Right lobe of liver (tissue), 6 donors: ENCODE results near the gene CRISPLD2. TPM values are rescaled to one million over a fixed set of nuclear protein-coding genes. Genes with fewer than 3 reads are reported as not detected.

ENCODE experiments used
- ATAC-seq, 4 donors: fragments of 200-7000 bp; cut with Tn5 transposase; one replicate each; pipeline ENCODE4 v1.9.1; 2020; ENCODE audit warnings: mild to moderate bottlenecking in 4 of 4, moderate library complexity in 4 of 4
- DNase-seq, 3 donors: peaks; one replicate each; pipeline ENCODE4 v3.0.0-alpha.2; 2020
- H3K27ac ChIP-seq, 3 donors: fragments of 200-600 bp; one replicate each; pipeline ENCODE4 v1.8.0; 2022
- H3K27me3 ChIP-seq, 2 donors: fragments of 200-600 bp; one replicate each; pipeline ENCODE4 v1.8.0; 2022
- H3K36me3 ChIP-seq, 4 donors: fragments of 200-600 bp; sonication (generic) in 1 of 4; one replicate each; pipeline versions ENCODE4 v1.5.1 to v1.8.0; 2017 to 2022; ENCODE audit warnings: control low read depth in 1 of 4
- H3K4me1 ChIP-seq, 4 donors: fragments of 200-600 bp; sonication (generic) in 1 of 4; one replicate each; pipeline versions ENCODE4 v1.5.1 to v1.8.0; 2017 to 2022; ENCODE audit warnings: control low read depth in 1 of 4
- H3K4me3 ChIP-seq, 3 donors: fragments of 200-600 bp; one replicate each; pipeline ENCODE4 v1.8.0; 2022
- H3K9me3 ChIP-seq, 4 donors: fragments of 200-600 bp; sonication (generic) in 1 of 4; one replicate each; pipeline versions ENCODE4 v1.5.1 to v1.8.0; 2017 to 2022; ENCODE audit warnings: control low read depth in 1 of 4
- POLR2A ChIP-seq: fragments of 450-650 bp; IDR thresholded peaks from one replicate; pipeline ENCODE4 v1.6.1; 2017; ENCODE audit warnings: antibody characterized with exemption, mild to moderate bottlenecking
- WGBS: methylation state at CpG from one replicate; pipeline ENCODE4 v1.1.6; 2018; ENCODE audit warnings: low coverage, low lambda C conversion rate; ENCODE audit not compliant: insufficient coverage; ENCODE audit errors: missing lambda C conversion rate; 5-methylcytosine and 5-hydroxymethylcytosine counted together
- intact Hi-C, 2 donors: fragments of 100-400 bp; cut with DNase I; formaldehyde crosslinking; loops; one replicate each; pipeline versions ENCODE4 v1.11.2 to v1.14.1; 2022
- total RNA-seq, 6 experiments: library from RNA; depleted of rRNA in 2 of 6; stranded (reverse); fragments of >200 nt in 2 of 6; fragmentation: NEBNext Ultra II Directional in 3 of 6; extraction: Animal tissue kit (Norgen Biotek cat#: 25700) in 3 of 6; gene quantifications; one replicate each; pipeline versions ENCODE4 v1.1.0 to v1.2.4, GENCODE V29; 2016 to 2023
- TF ChIP-seq, protein P1 (sequence below), 4 donors: fragments of 200-600 bp in 3 of 4; fragments of 450-650 bp in 1 of 4; IDR thresholded peaks; one replicate each; pipeline versions ENCODE4 v1.5.1 to v1.8.0; 2016 to 2022; ENCODE audit warnings: antibody characterized with exemption in 4 of 4, mild to moderate bottlenecking in 2 of 4
- donor health status: DM: no; HTN: yes; CAD: no.
- donor health status: DM: no; HTN: no; CAD: no.
- donor health status: DM: no; HTN: no; CAD: no.
- donor health status: DM: no; HTN: yes; CAD: no.
- donor health status: DM: no; HTN: yes; CAD: no.

Gene CRISPLD2
- total RNA-seq, 6 experiments from 2014 or later = 2.9 to 14.8 (median 8.9) TPM

DNA sequence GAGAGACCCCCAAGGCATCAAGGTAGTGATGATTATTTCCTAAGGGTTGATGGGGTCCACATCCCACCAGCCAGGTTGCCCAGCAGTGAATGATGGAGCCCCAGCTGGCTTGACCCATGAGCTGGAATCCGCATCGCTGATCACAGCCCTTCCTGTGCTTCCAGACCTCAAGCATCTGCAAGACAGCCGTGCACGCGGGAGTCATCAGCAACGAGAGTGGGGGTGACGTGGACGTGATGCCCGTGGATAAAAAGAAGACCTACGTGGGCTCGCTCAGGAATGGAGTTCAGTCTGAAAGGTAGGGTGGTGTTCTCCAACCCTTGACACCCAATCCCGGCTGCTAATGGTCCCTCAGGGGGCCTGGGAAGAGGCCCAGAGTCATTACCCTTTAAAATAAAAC is 69.3 kb downstream of the CRISPLD2 start:
- WGBS = 80% methylated on average over 8 of the region's 12 CpGs
- intact Hi-C loops = no loop called here
- Histone ChIP-seq H3K27me3 (no peaks in the 10 kb centered on the region), H3K4me1 (peaks cover 0 to 6% (median under 1%) of the 10 kb centered on the region in 4 donors), H3K27ac (no peak overlapping the region), H3K4me3 (no peak overlapping the region), H3K9me3 (no peaks in the 10 kb centered on the region), H3K36me3 (no peaks in the 10 kb centered on the region)
- DNase-seq (no peak), ATAC-seq (no peak)
- TF ChIP-seq, protein P1, sequence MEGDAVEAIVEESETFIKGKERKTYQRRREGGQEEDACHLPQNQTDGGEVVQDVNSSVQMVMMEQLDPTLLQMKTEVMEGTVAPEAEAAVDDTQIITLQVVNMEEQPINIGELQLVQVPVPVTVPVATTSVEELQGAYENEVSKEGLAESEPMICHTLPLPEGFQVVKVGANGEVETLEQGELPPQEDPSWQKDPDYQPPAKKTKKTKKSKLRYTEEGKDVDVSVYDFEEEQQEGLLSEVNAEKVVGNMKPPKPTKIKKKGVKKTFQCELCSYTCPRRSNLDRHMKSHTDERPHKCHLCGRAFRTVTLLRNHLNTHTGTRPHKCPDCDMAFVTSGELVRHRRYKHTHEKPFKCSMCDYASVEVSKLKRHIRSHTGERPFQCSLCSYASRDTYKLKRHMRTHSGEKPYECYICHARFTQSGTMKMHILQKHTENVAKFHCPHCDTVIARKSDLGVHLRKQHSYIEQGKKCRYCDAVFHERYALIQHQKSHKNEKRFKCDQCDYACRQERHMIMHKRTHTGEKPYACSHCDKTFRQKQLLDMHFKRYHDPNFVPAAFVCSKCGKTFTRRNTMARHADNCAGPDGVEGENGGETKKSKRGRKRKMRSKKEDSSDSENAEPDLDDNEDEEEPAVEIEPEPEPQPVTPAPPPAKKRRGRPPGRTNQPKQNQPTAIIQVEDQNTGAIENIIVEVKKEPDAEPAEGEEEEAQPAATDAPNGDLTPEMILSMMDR (IDR thresholded peaks at IDR 0.05) = no peak
- TF ChIP-seq POLR2A = no peak

DNA sequence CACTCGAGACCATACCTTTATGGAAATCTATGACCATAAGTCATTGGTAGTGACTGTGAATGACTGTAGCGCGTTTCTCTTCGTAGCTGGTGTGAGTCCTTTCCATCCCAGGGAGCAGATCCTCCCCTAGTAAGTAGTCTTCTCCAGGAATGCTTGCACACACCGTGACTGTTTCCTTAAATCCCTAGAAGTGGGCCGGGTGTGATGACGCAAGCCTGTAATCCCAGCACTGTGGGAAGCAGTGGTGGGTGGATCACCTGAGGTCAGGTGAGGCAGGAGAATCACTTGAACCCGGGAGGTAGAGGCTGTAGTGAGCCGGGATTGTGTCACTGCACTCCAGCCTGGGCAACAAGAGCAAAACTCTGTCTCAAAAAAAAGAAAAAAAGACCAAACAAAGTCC is 70.6 kb downstream of the CRISPLD2 start:
- 76% methylated on average over 6 of the region's 9 CpGs for WGBS
- Histone ChIP-seq H3K27me3 (no peaks in the 10 kb centered on the region), H3K4me1 (peaks cover 0 to 13% (median 6%) of the 10 kb centered on the region in 4 donors), H3K4me3 (no peak overlapping the region), H3K27ac (no peak overlapping the region), H3K9me3 (no peaks in the 10 kb centered on the region), H3K36me3 (no peaks in the 10 kb centered on the region)
- TF ChIP-seq, protein P1 (IDR thresholded peaks at IDR 0.05) = no peak
- TF ChIP-seq POLR2A = no peak
- ATAC-seq = no peak
- intact Hi-C loops = no loop called here
- no peak for DNase-seq

DNA sequence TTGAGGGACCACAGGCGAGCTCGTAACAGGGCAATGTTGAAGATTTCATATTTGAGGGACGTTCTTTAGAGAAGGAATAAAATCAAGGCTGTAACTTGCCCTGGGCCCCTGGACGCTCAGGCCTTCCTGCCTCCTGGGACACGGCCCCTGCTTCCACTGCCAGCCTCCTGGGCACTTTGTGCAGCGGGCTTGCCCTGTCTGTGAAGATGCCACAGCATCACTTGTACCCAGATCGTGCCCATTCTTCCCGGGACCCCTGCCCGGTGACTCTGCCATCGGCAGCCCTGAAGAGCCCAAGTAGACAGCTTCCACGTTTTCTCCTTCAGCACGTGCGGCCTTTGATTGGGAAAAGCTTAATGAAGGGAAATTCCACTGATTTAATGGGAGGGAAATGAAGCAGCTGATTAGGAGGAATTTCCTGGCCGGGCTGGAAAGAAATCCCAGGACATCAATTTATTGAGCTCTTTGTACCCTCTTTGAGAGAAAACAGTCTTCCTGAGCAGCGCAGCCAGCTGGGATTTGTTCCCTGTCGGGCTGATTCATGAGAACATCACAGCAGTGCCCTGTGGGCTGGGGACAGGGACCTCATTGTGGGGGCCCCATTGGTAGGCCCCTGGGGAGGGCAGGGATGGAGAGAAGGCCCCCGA is 71.5 kb downstream of the CRISPLD2 start:
- ATAC-seq (peak in 1 of 4 donors; percentile 11), DNase-seq (no peak)
- intact Hi-C loops = no loop called here
- no peak overlapping the region for H3K4me3 ChIP-seq
- WGBS = 73% methylated on average over 11 of the region's 17 CpGs
- no peaks in the 10 kb centered on the region for H3K9me3 ChIP-seq
- no peaks in the 10 kb centered on the region for H3K36me3 ChIP-seq
- no peak for TF ChIP-seq POLR2A
- TF ChIP-seq, protein P1 (IDR thresholded peaks at IDR 0.05) = no peak
- H3K27ac ChIP-seq = peak overlapping the region in 1 of 3 donors; percentile 15
- H3K27me3 ChIP-seq = no peaks in the 10 kb centered on the region
- peaks cover 0 to 13% (median 6%) of the 10 kb centered on the region in 4 donors for H3K4me1 ChIP-seq

DNA sequence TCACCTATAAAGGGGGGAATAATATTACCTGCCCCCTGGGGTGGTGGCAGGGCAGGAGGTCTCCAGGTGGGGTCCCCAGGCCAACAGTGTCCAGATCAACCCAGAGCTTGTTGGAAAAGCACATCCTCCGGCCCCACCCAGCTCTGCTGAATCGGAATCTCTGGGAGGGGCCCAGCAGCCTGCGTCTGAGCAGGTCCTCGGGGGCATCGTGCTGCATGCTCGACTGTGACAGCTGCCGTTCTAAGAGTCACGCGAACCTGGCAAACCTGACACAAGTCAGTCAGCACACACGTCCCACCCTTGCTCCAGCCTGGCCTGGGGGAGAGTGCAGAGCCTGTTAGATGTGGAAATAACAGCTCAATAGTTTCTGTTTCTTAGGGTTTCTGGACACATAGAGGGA is 72.3 kb downstream of the CRISPLD2 start:
- peaks cover 0 to 13% (median 6%) of the 10 kb centered on the region in 4 donors for H3K4me1 ChIP-seq
- ATAC-seq = no peak
- H3K9me3 ChIP-seq = no peaks in the 10 kb centered on the region
- TF ChIP-seq, protein P1 (IDR thresholded peaks at IDR 0.05) = no peak
- TF ChIP-seq POLR2A = no peak
- intact Hi-C loops = no loop called here
- H3K4me3 ChIP-seq = no peak overlapping the region
- H3K36me3 ChIP-seq = no peaks in the 10 kb centered on the region
- WGBS = no CpG with 5 or more reads among the region's 10 CpGs
- no peak for DNase-seq
- no peak overlapping the region for H3K27ac ChIP-seq
- no peaks in the 10 kb centered on the region for H3K27me3 ChIP-seq
